HG02623 (cell line): ENCODE results near the gene RHNO1.

Experiments used
- ATAC-seq: cut with Tn5 transposase; IDR thresholded peaks from one replicate; pipeline ENCODE4 v1.9.1; 2021; ENCODE audit warnings: moderate library complexity; ENCODE audit not compliant: unreplicated experiment

The RHNO1 gene

GRCh38 chr12:2877047-2877952 is at the start of gene RHNO1, which contains the start of gene FOXM1:
TSS of gene RHNO1 (plus strand) at chr12:2877223. CDS start at chr12:2885367, 8,144 bp downstream.
TSS of gene FOXM1 (minus strand) at chr12:2877174. CDS start at chr12:2874478, 2,696 bp downstream.
- peak; percentile 81 for ATAC-seq

- no peak for ATAC-seq
Measured at GRCh38 chr12:2829275-2829674, 47.7 kb upstream of the RHNO1 start.

GRCh38 chr12:2832550-2833127 is 44.4 kb upstream of the RHNO1 start:
- ATAC-seq: no peak

GRCh38 chr12:2833327-2833726 is 43.7 kb upstream of the RHNO1 start:
- ATAC-seq: no peak

- no peak for ATAC-seq
Measured at GRCh38 chr12:2833810-2834209, 43.2 kb upstream of the RHNO1 start.

- no peak for ATAC-seq
Measured at GRCh38 chr12:2834581-2835491, 42.2 kb upstream of the RHNO1 start, which contains the start of gene NRIP2. TSS of gene NRIP2 (minus strand) at chr12:2835035. CDS start at chr12:2834983, 52 bp downstream.

- no peak for ATAC-seq
Measured at GRCh38 chr12:2835691-2836403, 41.2 kb upstream of the RHNO1 start.

- no peak for ATAC-seq
Measured at GRCh38 chr12:2836574-2836973, 40.4 kb upstream of the RHNO1 start.

GRCh38 chr12:2841056-2841650 is 35.9 kb upstream of the RHNO1 start:
- no peak for ATAC-seq

- no peak for ATAC-seq
Measured at GRCh38 chr12:2842948-2843347, 34.1 kb upstream of the RHNO1 start.

- ATAC-seq: no peak
Measured at GRCh38 chr12:2844786-2845185, 32.2 kb upstream of the RHNO1 start.

GRCh38 chr12:2845280-2845679 is 31.7 kb upstream of the RHNO1 start:
- ATAC-seq: no peak

GRCh38 chr12:2851931-2852330 is 25.1 kb upstream of the RHNO1 start:
- ATAC-seq: no peak

GRCh38 chr12:2853626-2854025 is 23.4 kb upstream of the RHNO1 start:
- ATAC-seq: no peak

- ATAC-seq: no peak
Measured at GRCh38 chr12:2854669-2855453, 22.2 kb upstream of the RHNO1 start.

GRCh38 chr12:2855546-2855945 is 21.5 kb upstream of the RHNO1 start:
- ATAC-seq: no peak

- ATAC-seq: no peak
Measured at GRCh38 chr12:2856051-2856450, 21.0 kb upstream of the RHNO1 start.

- no peak for ATAC-seq
Measured at GRCh38 chr12:2857021-2857431, 20.0 kb upstream of the RHNO1 start, which contains the start of gene TEX52. TSS of gene TEX52 (minus strand) at chr12:2857039. CDS start at chr12:2857026, 13 bp downstream.

- no peak for ATAC-seq
Measured at GRCh38 chr12:2857576-2857975, 19.4 kb upstream of the RHNO1 start.
